K562 (cell line): Measurements from ENCODE around the gene AGPAT1. TPM values are rescaled to one million over a fixed set of nuclear protein-coding genes. Genes with fewer than 3 reads are reported as not detected.
A peak's percentile ranks its signal among the peaks of the same experiment; 100 is the strongest.

Experiments
- BCOR ChIP-seq: fragments of 450-650 bp; IDR thresholded peaks from 2 replicates; pipeline ENCODE4 v1.6.1; 2016
- IFI16 ChIP-seq: fragments of 250-450 bp; sonication (Bioruptor Pico); IDR thresholded peaks from 2 replicates; pipeline ENCODE4 v2.1.2; 2022; ENCODE audit warnings: mild to moderate bottlenecking, inconsistent platforms
- JUNB ChIP-seq: fragments of 450-650 bp; formaldehyde crosslinking; conservative IDR thresholded peaks from 2 replicates; pipeline ENCODE4 v1.4.0; 2020; ENCODE audit warnings: mild to moderate bottlenecking
- JUND ChIP-seq, 2 experiments: IDR thresholded peaks; 2 replicates in 1 of 2; 3 replicates in 1 of 2; pipeline ENCODE4 v1.6.1; 2011; ENCODE audit warnings: borderline replicate concordance in 2 of 2, low read depth in 2 of 2, low read length in 2 of 2, improper control_type of control experiment in 1 of 2, missing biosample characterization in 1 of 2, missing genetic modification characterization in 1 of 2, missing genetic modification reagents in 1 of 2
- NCOR1 ChIP-seq: fragments of 450-650 bp; IDR thresholded peaks from 2 replicates; pipeline ENCODE4 v1.6.1; 2016; ENCODE audit warnings: mild to moderate bottlenecking, moderate library complexity
- NR3C1 ChIP-seq: sonication (generic); formaldehyde crosslinking; IDR thresholded peaks from 2 replicates; pipeline ENCODE4 v1.8.1; 2022; ENCODE audit warnings: missing genetic modification reagents
- POU5F1 ChIP-seq: fragments of 150-350 bp; IDR thresholded peaks from 2 replicates; pipeline ENCODE4 v1.6.1; 2014; ENCODE audit warnings: borderline replicate concordance, low read length, low read depth, mild to moderate bottlenecking; ENCODE audit not compliant: partially characterized antibody
- SAFB2 ChIP-seq: fragments of 200-400 bp; formaldehyde crosslinking; IDR thresholded peaks from 2 replicates; pipeline ENCODE4 v1.6.1; 2018; ENCODE audit warnings: borderline replicate concordance, low read length, low read depth, moderate library complexity; ENCODE audit not compliant: severe bottlenecking
- SMAD1 ChIP-seq: fragments of 150-350 bp; IDR thresholded peaks from 2 replicates; pipeline ENCODE4 v1.6.1; 2014; ENCODE audit warnings: low read length, low read depth; ENCODE audit not compliant: partially characterized antibody
- SRSF1 ChIP-seq: fragments of 200-400 bp; formaldehyde crosslinking; IDR thresholded peaks from 2 replicates; pipeline ENCODE4 v1.6.1; 2017; ENCODE audit warnings: mild to moderate bottlenecking, low read depth, low read length, moderate library complexity
- STAG1 ChIP-seq: sonication (generic); formaldehyde crosslinking; IDR thresholded peaks from 2 replicates; pipeline ENCODE4 v1.5.0; 2020; ENCODE audit warnings: missing genetic modification reagents, borderline replicate concordance
- ZEB2 ChIP-seq: fragments of 450-650 bp; IDR thresholded peaks from 2 replicates; pipeline ENCODE4 v1.6.1; 2016
- ZFP30 ChIP-seq: fragments of 250-450 bp; sonication (Bioruptor Pico); IDR thresholded peaks from 2 replicates; pipeline ENCODE4 v1.8.0; 2022; ENCODE audit warnings: moderate library complexity, mild to moderate bottlenecking, inconsistent platforms, borderline replicate concordance
- ZFP36 ChIP-seq: fragments of 150-350 bp; IDR thresholded peaks from 2 replicates; pipeline ENCODE4 v1.6.1; 2018; ENCODE audit warnings: low read length, low read depth; ENCODE audit not compliant: partially characterized antibody
- ZNF140 ChIP-seq: fragments of 250-450 bp; sonication (Bioruptor Pico); IDR thresholded peaks from 2 replicates; pipeline ENCODE4 v1.8.0; 2021; ENCODE audit warnings: moderate library complexity, mild to moderate bottlenecking, inconsistent platforms
- ZNF23 ChIP-seq: fragments of 250-450 bp; sonication (Bioruptor Pico); IDR thresholded peaks from 2 replicates; pipeline ENCODE4 v1.4.0; 2020; ENCODE audit warnings: mild to moderate bottlenecking
- ZNF24 ChIP-seq: fragments of 450-650 bp; IDR thresholded peaks from 2 replicates; pipeline ENCODE4 v1.6.1; 2016
- ZNF431 ChIP-seq: sonication (generic); formaldehyde crosslinking; IDR thresholded peaks from 2 replicates; pipeline ENCODE4 v1.8.0; 2022; ENCODE audit warnings: mild to moderate bottlenecking, missing genetic modification reagents
- polyA plus RNA-seq, 8 experiments: library from polyadenylated mRNA; depleted of rRNA in 4 of 8; stranded (reverse) in 5 of 8; unstranded in 3 of 8; fragments of >200 nt; fragmentation: Nextera tagmentation in 2 of 8; fragmentation: Illumina TruSeq in 1 of 8; extraction: Ambion mirVana in 2 of 8; extraction: Trizol in 1 of 8; gene quantifications; 2 replicates each; pipeline versions ENCODE4 v1.2.1 to v1.2.3, GENCODE V29; 2011 to 2014; ENCODE audit warnings: inconsistent platforms in 1 of 8, missing spikeins in 1 of 8
- total RNA-seq, 7 experiments: library from RNA; depleted of rRNA in 6 of 7; stranded (reverse); fragments of >200 nt in 6 of 7; fragmentation: Illumina TruSeq in 2 of 7; extraction: Trizol in 2 of 7; gene quantifications; 2 replicates each; pipeline versions ENCODE4 v1.2.1 to v1.2.3, GENCODE V29; 2011 to 2021; ENCODE audit warnings: low replicate concordance in 1 of 7
- TF ChIP-seq, protein P1 (sequence below): fragments of 450-650 bp; formaldehyde crosslinking; IDR thresholded peaks from 2 replicates; pipeline ENCODE4 v1.4.0; 2020; ENCODE audit warnings: mild to moderate bottlenecking
- TF ChIP-seq, protein P2 (sequence below): fragments of 250-450 bp; sonication (Bioruptor Pico); IDR thresholded peaks from 2 replicates; pipeline ENCODE4 v1.8.0; 2021; ENCODE audit warnings: moderate library complexity, mild to moderate bottlenecking, inconsistent platforms
- TF ChIP-seq, protein P3 (sequence below): sonication (generic); formaldehyde crosslinking; IDR thresholded peaks from 2 replicates; pipeline ENCODE4 v1.8.0; 2022; ENCODE audit warnings: mild to moderate bottlenecking, missing genetic modification reagents
- TF ChIP-seq, protein P4 (sequence below): fragments of 150-350 bp; conservative IDR thresholded peaks from 2 replicates; pipeline ENCODE4 v1.6.1; 2014; ENCODE audit warnings: low read length

AGPAT1 gene
- total and polyA plus RNA-seq, 9 of the 15 experiments (the other 6 are each of a cell fraction or from before 2014, with no cell fraction given), result 37.9 to 176 (median 69.4) TPM

DNA sequence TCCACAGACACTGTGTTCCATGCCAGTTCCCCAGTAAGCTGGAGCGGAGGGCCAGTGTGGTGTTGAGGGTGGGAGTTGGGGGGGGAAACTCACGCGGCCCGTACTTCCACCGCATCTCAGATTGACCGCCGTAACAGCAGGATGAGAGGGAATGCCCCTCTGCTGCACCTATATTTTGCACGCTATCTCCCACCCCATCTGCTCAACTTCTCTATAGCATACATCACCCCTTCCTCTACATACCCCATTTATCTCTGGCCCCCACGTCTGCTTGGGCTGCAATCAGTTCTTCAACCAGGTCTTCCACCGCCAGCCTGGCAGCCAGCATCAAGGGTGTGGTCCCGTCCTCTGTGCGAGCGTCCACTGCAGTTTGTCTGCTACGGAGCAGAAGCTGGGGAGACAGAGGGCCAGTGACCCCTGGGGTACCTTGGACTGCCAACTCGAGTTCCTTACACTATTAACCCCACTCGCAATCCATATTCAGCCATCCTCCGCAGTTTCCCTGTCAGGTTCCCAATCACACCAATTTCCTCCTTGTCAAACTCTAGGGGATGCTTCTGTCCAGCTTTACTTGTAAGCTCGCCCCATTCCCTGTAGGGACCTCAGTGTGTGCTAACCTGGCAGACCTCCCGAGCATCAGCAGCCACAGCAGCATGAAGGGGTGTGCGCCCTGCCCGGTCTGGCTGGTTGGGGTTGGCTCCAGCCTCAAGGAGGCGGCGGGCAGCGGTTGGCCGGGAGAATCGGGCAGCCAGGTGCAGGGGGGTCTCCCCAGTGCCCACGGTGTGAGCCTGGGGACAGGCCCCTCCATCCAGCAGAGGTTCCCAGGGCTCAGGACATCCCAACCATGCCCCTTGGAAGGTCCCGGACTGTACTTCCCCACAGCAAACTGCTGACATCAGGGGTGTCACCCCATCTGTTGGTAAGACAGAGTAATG, 21.1 kb upstream of the AGPAT1 start (continued):
- TF ChIP-seq, protein P1, sequence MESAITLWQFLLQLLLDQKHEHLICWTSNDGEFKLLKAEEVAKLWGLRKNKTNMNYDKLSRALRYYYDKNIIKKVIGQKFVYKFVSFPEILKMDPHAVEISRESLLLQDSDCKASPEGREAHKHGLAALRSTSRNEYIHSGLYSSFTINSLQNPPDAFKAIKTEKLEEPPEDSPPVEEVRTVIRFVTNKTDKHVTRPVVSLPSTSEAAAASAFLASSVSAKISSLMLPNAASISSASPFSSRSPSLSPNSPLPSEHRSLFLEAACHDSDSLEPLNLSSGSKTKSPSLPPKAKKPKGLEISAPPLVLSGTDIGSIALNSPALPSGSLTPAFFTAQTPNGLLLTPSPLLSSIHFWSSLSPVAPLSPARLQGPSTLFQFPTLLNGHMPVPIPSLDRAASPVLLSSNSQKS, result no peak
- TF ChIP-seq ZNF140 (CRISPR knock-in tag) (no peak), STAG1 (CRISPR knock-in tag) (no peak), NR3C1 (no peak), SMAD1 (no peak), SRSF1 (no peak), POU5F1 (no peak), JUND (IDR thresholded peaks at IDR 0.05; ENCODE audit: borderline replicate concordance, low read depth, low read length) (no peak), JUND (tag; IDR thresholded peaks at IDR 0.05; ENCODE audit: borderline replicate concordance, low read depth, low read length) (no peak), ZNF23 (CRISPR knock-in tag) (no peak), BCOR (peak; percentile 7; the same call in 1 of the 2 replicates), IFI16 (CRISPR knock-in tag) (no peak), ZEB2 (no peak), NCOR1 (peak; percentile 56; the same call in 1 of the 2 replicates), ZNF431 (CRISPR knock-in tag) (no peak), JUNB (CRISPR knock-in tag) (no peak), SAFB2 (no peak), ZFP36 (no peak), ZFP30 (CRISPR knock-in tag) (no peak), ZNF24 (0 out of 2 replicates have a peak, but pooled peaks have one; percentile 47)
- TF ChIP-seq, protein P2, sequence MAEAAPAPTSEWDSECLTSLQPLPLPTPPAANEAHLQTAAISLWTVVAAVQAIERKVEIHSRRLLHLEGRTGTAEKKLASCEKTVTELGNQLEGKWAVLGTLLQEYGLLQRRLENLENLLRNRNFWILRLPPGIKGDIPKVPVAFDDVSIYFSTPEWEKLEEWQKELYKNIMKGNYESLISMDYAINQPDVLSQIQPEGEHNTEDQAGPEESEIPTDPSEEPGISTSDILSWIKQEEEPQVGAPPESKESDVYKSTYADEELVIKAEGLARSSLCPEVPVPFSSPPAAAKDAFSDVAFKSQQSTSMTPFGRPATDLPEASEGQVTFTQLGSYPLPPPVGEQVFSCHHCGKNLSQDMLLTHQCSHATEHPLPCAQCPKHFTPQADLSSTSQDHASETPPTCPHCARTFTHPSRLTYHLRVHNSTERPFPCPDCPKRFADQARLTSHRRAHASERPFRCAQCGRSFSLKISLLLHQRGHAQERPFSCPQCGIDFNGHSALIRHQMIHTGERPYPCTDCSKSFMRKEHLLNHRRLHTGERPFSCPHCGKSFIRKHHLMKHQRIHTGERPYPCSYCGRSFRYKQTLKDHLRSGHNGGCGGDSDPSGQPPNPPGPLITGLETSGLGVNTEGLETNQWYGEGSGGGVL, result no peak
- TF ChIP-seq, protein P3, sequence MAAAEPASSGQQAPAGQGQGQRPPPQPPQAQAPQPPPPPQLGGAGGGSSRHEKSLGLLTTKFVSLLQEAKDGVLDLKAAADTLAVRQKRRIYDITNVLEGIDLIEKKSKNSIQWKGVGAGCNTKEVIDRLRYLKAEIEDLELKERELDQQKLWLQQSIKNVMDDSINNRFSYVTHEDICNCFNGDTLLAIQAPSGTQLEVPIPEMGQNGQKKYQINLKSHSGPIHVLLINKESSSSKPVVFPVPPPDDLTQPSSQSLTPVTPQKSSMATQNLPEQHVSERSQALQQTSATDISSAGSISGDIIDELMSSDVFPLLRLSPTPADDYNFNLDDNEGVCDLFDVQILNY (CRISPR knock-in tag), result no peak
- TF ChIP-seq, protein P4, sequence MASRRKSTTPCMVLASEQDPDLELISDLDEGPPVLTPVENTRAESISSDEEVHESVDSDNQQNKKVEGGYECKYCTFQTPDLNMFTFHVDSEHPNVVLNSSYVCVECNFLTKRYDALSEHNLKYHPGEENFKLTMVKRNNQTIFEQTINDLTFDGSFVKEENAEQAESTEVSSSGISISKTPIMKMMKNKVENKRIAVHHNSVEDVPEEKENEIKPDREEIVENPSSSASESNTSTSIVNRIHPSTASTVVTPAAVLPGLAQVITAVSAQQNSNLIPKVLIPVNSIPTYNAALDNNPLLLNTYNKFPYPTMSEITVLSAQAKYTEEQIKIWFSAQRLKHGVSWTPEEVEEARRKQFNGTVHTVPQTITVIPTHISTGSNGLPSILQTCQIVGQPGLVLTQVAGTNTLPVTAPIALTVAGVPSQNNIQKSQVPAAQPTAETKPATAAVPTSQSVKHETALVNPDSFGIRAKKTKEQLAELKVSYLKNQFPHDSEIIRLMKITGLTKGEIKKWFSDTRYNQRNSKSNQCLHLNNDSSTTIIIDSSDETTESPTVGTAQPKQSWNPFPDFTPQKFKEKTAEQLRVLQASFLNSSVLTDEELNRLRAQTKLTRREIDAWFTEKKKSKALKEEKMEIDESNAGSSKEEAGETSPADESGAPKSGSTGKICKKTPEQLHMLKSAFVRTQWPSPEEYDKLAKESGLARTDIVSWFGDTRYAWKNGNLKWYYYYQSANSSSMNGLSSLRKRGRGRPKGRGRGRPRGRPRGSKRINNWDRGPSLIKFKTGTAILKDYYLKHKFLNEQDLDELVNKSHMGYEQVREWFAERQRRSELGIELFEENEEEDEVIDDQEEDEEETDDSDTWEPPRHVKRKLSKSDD, result no peak
